OCI-LY3 (cell line): ENCODE measurements around the gene CRISP1.

Source experiments
- CTCF ChIP-seq: fragments of 200-600, 300-600 bp; sonication (generic); IDR thresholded peaks from 2 replicates; pipeline ENCODE4 v1.5.1; 2014; ENCODE audit warnings: antibody characterized with exemption, low read length, low read depth
- EZH2phosphoT487 ChIP-seq: fragments of 200-600 bp; shearing (Covaris generic); IDR thresholded peaks from 2 replicates; pipeline ENCODE4 v1.6.1; 2018; ENCODE audit warnings: antibody characterized with exemption, mixed run types, low read depth

DNA sequence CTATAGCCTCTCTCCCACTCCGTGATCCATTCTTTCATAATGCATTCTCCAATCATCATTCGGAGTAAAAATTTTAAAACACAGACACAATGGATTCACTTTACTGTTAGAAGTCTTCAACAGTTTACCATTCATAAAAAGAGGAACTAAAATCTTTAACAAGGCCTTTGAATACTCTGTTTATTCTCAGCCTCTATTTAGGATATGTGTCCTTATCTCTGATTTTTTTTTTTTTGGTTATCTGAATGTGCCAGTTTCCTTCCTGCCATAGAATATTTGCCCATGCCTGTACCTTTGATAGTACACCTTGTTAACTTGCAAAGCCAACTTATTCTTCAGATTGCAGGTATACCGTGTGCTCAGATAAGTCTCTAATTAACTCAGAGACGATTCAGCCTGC is 11.1 kb downstream of the CRISP1 start:
- TF ChIP-seq CTCF, result no peak
- TF ChIP-seq EZH2phosphoT487, result no peak
